ENCODE results near the gene MSANTD1. TPM values are rescaled to one million over a fixed set of nuclear protein-coding genes. Genes with fewer than 3 reads are reported as not detected.

MSANTD1 gene
- total RNA-seq, 1 experiment from 2014 or later, result 0.77 TPM

DNA sequence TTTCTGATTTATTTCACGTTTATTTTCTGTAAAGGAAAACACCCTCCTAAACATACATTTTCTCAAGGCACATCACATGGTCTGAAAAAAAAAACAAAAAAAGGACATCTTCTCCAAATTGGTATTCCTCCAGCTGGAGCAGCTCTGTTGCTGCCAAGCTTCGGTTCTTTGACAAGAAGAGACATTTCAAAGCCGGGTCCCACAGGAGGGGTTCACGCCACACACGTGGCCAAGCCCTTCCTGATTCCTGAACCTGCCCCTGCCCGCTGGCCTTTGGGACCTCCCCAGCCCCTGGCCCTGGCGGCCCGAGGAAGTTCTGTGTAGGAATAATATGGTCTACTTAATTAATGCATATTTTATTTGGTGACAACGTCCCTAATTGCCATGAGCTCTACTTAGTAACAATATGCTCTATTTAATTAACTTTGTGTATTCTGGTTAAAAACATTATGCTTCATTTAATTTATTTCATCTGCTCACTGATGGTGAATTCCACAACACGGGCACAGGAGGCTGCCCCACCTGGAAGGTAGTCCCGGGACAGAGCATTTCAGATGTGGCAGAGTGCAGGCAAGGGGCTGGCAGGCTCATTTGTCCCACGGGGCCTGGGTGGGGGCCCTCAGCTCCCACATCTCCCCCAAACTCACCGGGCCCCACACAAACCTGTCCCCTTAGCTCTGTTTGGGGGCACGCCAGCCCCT lies 38.5 kb downstream of the MSANTD1 start:
- TF ChIP-seq EZH2 (IDR thresholded peaks at IDR 0.05; ENCODE audit: low read length, unreplicated experiment) (no peak), EZH2phosphoT487 (IDR thresholded peaks at IDR 0.05; ENCODE audit: borderline replicate concordance, low read length) (no peak)
- TF ChIP-seq, protein P1, sequence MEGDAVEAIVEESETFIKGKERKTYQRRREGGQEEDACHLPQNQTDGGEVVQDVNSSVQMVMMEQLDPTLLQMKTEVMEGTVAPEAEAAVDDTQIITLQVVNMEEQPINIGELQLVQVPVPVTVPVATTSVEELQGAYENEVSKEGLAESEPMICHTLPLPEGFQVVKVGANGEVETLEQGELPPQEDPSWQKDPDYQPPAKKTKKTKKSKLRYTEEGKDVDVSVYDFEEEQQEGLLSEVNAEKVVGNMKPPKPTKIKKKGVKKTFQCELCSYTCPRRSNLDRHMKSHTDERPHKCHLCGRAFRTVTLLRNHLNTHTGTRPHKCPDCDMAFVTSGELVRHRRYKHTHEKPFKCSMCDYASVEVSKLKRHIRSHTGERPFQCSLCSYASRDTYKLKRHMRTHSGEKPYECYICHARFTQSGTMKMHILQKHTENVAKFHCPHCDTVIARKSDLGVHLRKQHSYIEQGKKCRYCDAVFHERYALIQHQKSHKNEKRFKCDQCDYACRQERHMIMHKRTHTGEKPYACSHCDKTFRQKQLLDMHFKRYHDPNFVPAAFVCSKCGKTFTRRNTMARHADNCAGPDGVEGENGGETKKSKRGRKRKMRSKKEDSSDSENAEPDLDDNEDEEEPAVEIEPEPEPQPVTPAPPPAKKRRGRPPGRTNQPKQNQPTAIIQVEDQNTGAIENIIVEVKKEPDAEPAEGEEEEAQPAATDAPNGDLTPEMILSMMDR (conservative IDR thresholded peaks at IDR 0.05; ENCODE audit: low read depth, low read length), result no peak

DNA sequence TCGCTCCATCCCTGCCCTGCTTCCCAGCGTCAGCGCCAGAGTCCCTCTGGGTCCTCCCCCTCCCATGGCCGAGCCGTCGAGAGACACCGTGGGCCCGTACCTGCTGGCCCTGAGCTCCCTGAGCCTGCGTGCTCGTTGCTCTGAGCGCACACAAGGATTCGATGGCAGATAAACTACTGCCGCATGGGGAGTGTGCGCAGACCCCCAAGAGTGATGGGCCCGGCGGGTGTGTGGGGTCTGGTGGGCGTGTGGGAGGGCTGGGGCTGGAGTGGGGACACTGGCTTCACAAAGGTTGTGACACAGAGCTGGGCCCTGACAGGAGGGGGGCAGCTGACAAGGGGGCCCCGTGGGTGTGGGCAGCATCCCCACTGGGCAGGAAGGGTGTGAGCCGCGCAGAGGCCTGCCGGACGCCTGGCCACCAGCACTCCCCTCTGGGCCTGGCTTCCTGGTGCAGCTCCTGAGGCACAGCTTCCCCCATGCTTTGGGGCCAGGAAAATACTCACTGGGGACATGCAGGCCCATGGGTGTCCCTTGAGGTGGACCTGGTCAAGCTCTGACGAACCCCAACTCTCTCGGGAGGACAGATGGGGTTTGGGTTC lies 39.1 kb downstream of the MSANTD1 start:
- no peaks in the 10 kb centered on the region for H3K79me2 ChIP-seq (ENCODE audit: low read length)
- no peaks in the 10 kb centered on the region for H3F3A ChIP-seq (ENCODE audit: low read length, unreplicated experiment)
- no peaks in the 10 kb centered on the region for H4K20me1 ChIP-seq (ENCODE audit: low read length)
- ChIA-PET POLR2A (ENCODE audit: unreplicated experiment) (no interaction called here), CTCF (no interaction called here)
- DNase-seq (no peak), ATAC-seq (no peak)
- intact Hi-C loops (cut with micrococcal nuclease), result no loop called here
- no peak overlapping the region for H2AFZ ChIP-seq (ENCODE audit: low read length)
- H3K4me3 ChIP-seq (ENCODE audit: low read length), result no peak overlapping the region
- BruUV-seq (replicated peaks), result no TSS peak
- no peaks in the 10 kb centered on the region for H3K9me2 ChIP-seq (replicated peaks; ENCODE audit: low read length)
- no peaks in the 10 kb centered on the region for H3K9me3 ChIP-seq (ENCODE audit: low read length)
- peaks cover 8% of the 10 kb centered on the region; the same call in 1 of the 2 replicates for H3K4me1 ChIP-seq (ENCODE audit: insufficient read depth, low read length)
- TF ChIP-seq EZH2phosphoT487 (IDR thresholded peaks at IDR 0.05; ENCODE audit: borderline replicate concordance, low read length) (no peak), EZH2 (IDR thresholded peaks at IDR 0.05; ENCODE audit: low read length, unreplicated experiment) (no peak)
- TF ChIP-seq, protein P1 (conservative IDR thresholded peaks at IDR 0.05; ENCODE audit: low read depth, low read length), result no peak
- H3K27ac ChIP-seq (ENCODE audit: low read length), result no peak overlapping the region
- no peak overlapping the region for H3K9ac ChIP-seq (ENCODE audit: low read length)
- H3K4me2 ChIP-seq (ENCODE audit: low read length), result no peak overlapping the region
- H3K36me3 ChIP-seq (ENCODE audit: low read depth, low read length), result no peaks in the 10 kb centered on the region
- H3K27me3 ChIP-seq (ENCODE audit: low read length), result no peaks in the 10 kb centered on the region

More for the DNA sequence above, 38.5 kb downstream of the MSANTD1 start:
- ATAC-seq (no peak), DNase-seq (no peak)
- Histone ChIP-seq H3K36me3 (ENCODE audit: low read depth, low read length) (no peaks in the 10 kb centered on the region), H3K4me2 (ENCODE audit: low read length) (no peak overlapping the region), H3K27me3 (ENCODE audit: low read length) (no peaks in the 10 kb centered on the region), H3K9me3 (ENCODE audit: low read length) (no peaks in the 10 kb centered on the region), H3K9me2 (replicated peaks; ENCODE audit: low read length) (no peaks in the 10 kb centered on the region), H3K4me3 (ENCODE audit: low read length) (no peak overlapping the region), H3K9ac (ENCODE audit: low read length) (no peak overlapping the region), H3K4me1 (ENCODE audit: insufficient read depth, low read length) (peaks cover 8% of the 10 kb centered on the region; the same call in 1 of the 2 replicates), H2AFZ (ENCODE audit: low read length) (no peak overlapping the region), H3F3A (ENCODE audit: low read length, unreplicated experiment) (no peaks in the 10 kb centered on the region), H4K20me1 (ENCODE audit: low read length) (no peaks in the 10 kb centered on the region), H3K79me2 (ENCODE audit: low read length) (no peaks in the 10 kb centered on the region), H3K27ac (ENCODE audit: low read length) (no peak overlapping the region)
- intact Hi-C loops (cut with micrococcal nuclease), result no loop called here
- CTCF ChIA-PET, result no interaction called here
- BruUV-seq (replicated peaks), result no TSS peak
- POLR2A ChIA-PET (ENCODE audit: unreplicated experiment), result no interaction called here

DNA sequence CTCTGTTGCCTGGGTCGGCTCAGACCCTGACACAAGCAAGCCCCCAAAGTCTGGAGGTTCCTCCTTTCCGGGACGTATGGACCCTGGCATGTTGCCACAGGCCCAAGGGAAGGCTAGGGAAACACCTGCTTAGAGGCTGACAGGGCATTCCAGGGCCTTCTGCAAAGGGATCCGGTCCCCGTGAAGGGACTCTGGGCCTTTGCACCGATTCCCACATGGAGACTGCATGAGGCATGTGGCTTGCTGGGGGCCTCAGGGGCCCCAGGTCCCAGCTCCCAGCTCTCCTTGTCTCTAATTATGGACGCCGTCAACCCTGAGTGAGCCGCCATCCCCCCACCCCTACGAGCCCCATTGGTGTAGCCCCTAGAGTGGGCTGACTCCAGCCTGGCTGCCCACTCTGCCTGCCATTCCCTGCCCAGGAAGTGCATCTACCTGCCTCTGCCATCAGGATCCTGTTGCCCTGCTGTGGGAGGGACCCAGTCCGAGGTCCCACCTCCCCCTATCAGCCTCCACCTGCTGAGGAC lies 39.7 kb downstream of the MSANTD1 start:
- peaks cover 3% of the 10 kb centered on the region for H3K79me2 ChIP-seq (ENCODE audit: low read length)
- no peaks in the 10 kb centered on the region for H4K20me1 ChIP-seq (ENCODE audit: low read length)
- no peak overlapping the region for H3K4me3 ChIP-seq (ENCODE audit: low read length)
- ChIA-PET CTCF (no interaction called here), POLR2A (ENCODE audit: unreplicated experiment) (no interaction called here)
- no peak for TF ChIP-seq EZH2phosphoT487 (IDR thresholded peaks at IDR 0.05; ENCODE audit: borderline replicate concordance, low read length)
- TF ChIP-seq EZH2 (IDR thresholded peaks at IDR 0.05; ENCODE audit: low read length, unreplicated experiment), result no peak
- TF ChIP-seq, protein P1 (conservative IDR thresholded peaks at IDR 0.05; ENCODE audit: low read depth, low read length), result no peak
- H3K36me3 ChIP-seq (ENCODE audit: low read depth, low read length), result no peaks in the 10 kb centered on the region
- H3F3A ChIP-seq (ENCODE audit: low read length, unreplicated experiment), result no peaks in the 10 kb centered on the region
- intact Hi-C loops (cut with micrococcal nuclease), result no loop called here
- H3K27me3 ChIP-seq (ENCODE audit: low read length), result no peaks in the 10 kb centered on the region
- H3K9me3 ChIP-seq (ENCODE audit: low read length), result no peaks in the 10 kb centered on the region
- no peak overlapping the region for H3K27ac ChIP-seq (ENCODE audit: low read length)
- no peaks in the 10 kb centered on the region for H3K9me2 ChIP-seq (replicated peaks; ENCODE audit: low read length)
- no TSS peak for BruUV-seq (replicated peaks)
- H3K9ac ChIP-seq (ENCODE audit: low read length), result no peak overlapping the region
- peaks cover 9% of the 10 kb centered on the region; the same call in 1 of the 2 replicates for H3K4me1 ChIP-seq (ENCODE audit: insufficient read depth, low read length)
- no peak for DNase-seq
- no peak overlapping the region for H2AFZ ChIP-seq (ENCODE audit: low read length)
- ATAC-seq, result no peak
- no peak overlapping the region for H3K4me2 ChIP-seq (ENCODE audit: low read length)

Data from PC-3 (cell line).